Activated naive CD4-positive, alpha-beta T cell treated with anti-CD3 and anti-CD28 coated beads for 36 hours (primary cell): ENCODE measurements around the gene KSR2. TPM values are rescaled to one million over a fixed set of nuclear protein-coding genes. Genes with fewer than 3 reads are reported as not detected.
"Not testable (repeated sequence)": the region's sequence is repeated elsewhere in the genome, so short reads cannot be mapped to it uniquely, and the experiment has no call there.

Source experiments
- CTCF ChIA-PET: fragments of 350-600 bp; sonication (Branson Sonifier 250); formaldehyde crosslinking; loops from one replicate; lab custom pipeline; 2021; ENCODE audit warnings: antibody characterized with exemption; lab: Charles Lee
- DNase-seq: peaks from one replicate; pipeline ENCODE4 v3.0.0-alpha.2; 2020
- H3K27ac Mint-ChIP-seq: one replicate; pipeline ENCODE4 v1.8.0; 2021; ENCODE audit warnings: mild to moderate bottlenecking, mixed read lengths
- H3K27me3 Mint-ChIP-seq: one replicate; pipeline ENCODE4 v1.8.0; 2021; ENCODE audit warnings: low read depth, mixed read lengths
- H3K36me3 Mint-ChIP-seq: one replicate; pipeline ENCODE4 v1.8.0; 2021; ENCODE audit warnings: low read depth, mixed read lengths
- H3K4me1 Mint-ChIP-seq: one replicate; pipeline ENCODE4 v1.8.0; 2021; ENCODE audit warnings: low read depth, mixed read lengths
- H3K4me3 Mint-ChIP-seq: one replicate; pipeline ENCODE4 v1.8.0; 2021; ENCODE audit warnings: mild to moderate bottlenecking, moderate library complexity, mixed read lengths
- H3K9me3 Mint-ChIP-seq: one replicate; pipeline ENCODE4 v1.8.0; 2021; ENCODE audit warnings: mixed read lengths
- intact Hi-C: fragments of 100-400 bp; cut with micrococcal nuclease; formaldehyde crosslinking; loops from one replicate; pipeline ENCODE4 v1.15.1; 2023
- total RNA-seq, 2 experiments: library from RNA; stranded (reverse); gene quantifications; one replicate each; pipeline ENCODE4 v1.2.3, GENCODE V29; 2021

Gene KSR2
- total RNA-seq, 2 experiments from 2014 or later, result 0.05 TPM; not detected in 1

- Mint-ChIP-seq H3K4me1 (no peaks in the 10 kb centered on the region), H3K9me3 (no peaks in the 10 kb centered on the region), H3K27ac (no peak overlapping the region), H3K4me3 (no peak overlapping the region), H3K27me3 (peaks cover 18% of the 10 kb centered on the region), H3K36me3 (no peaks in the 10 kb centered on the region)
- intact Hi-C loops, result no loop called here
- CTCF ChIA-PET, result interaction anchor here (1.0 kb wide), 1 partner anchor 26 kb away, joined by 3 read pairs; no protein-coding TSS in a partner anchor
- DNase-seq, result no peak
Measured at GRCh38 chr12:117882603-117883184, 86.1 kb downstream of the KSR2 start.

- Mint-ChIP-seq H3K4me3 (no peak overlapping the region), H3K27me3 (peaks cover 18% of the 10 kb centered on the region), H3K27ac (no peak overlapping the region), H3K36me3 (no peaks in the 10 kb centered on the region), H3K9me3 (no peaks in the 10 kb centered on the region), H3K4me1 (no peaks in the 10 kb centered on the region)
- CTCF ChIA-PET, result interaction anchor here (1.9 kb wide), 1 partner anchor 25 kb away, joined by 5 read pairs; no protein-coding TSS in a partner anchor
- DNase-seq, result no peak
- intact Hi-C loops, result no loop called here
Measured at GRCh38 chr12:117882181-117882580, 86.6 kb downstream of the KSR2 start.

DNA sequence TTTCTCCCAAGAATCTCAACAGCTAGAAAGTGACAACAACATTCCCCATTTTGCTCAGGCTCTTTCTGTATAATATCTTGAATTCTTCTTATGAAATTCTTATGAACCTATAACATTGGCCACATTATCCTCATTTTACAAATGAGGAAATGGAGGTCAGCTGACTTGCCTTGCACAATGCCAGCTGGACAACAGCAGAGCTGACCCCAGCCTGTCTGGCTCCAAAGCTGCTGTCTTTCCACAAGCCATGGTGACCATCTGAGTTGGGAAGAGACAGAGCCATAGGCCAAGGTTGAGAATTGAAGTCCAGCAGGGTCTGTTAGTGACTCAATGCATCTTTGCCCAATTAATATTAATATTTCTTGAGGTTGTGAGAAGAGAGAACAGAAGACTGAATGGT, 87.3 kb downstream of the KSR2 start:
- Mint-ChIP-seq H3K36me3 (no peaks in the 10 kb centered on the region), H3K4me1 (no peaks in the 10 kb centered on the region), H3K27ac (no peak overlapping the region), H3K9me3 (no peaks in the 10 kb centered on the region), H3K4me3 (no peak overlapping the region), H3K27me3 (peaks cover 21% of the 10 kb centered on the region)
- CTCF ChIA-PET, result interaction anchor here (1.9 kb wide), 1 partner anchor 24 kb away, joined by 5 read pairs; no protein-coding TSS in a partner anchor
- intact Hi-C loops, result no loop called here
- no peak for DNase-seq

DNA sequence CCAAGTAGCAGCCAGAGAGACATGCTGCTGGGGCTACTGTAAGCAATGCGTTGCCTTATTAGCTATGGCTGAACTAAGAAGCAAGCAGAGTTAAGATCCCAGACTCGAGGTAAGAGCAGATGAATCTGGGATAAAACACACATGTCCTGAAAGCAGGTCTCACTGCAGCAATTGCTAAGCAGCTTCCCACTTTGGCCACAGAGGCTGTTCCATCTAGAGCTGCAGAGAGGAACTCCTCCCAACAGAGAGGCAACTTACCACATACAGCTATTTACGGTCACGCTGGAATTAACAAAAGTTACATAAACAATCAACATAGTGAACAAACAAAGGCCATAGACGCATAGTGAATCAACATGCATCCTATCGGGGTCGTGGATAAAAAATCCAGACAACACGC, 90.2 kb downstream of the KSR2 start:
- CTCF ChIA-PET, result interaction anchor here (1.5 kb wide), 1 partner anchor 41 kb away, joined by 4 read pairs; no protein-coding TSS in a partner anchor
- no peak for DNase-seq
- Mint-ChIP-seq H3K36me3 (no peaks in the 10 kb centered on the region), H3K4me3 (no peak overlapping the region), H3K27ac (no peak overlapping the region), H3K9me3 (no peaks in the 10 kb centered on the region), H3K4me1 (peaks cover 8% of the 10 kb centered on the region), H3K27me3 (peaks cover 27% of the 10 kb centered on the region)
- intact Hi-C loops, result loop anchor here (10.0 kb wide), 1 partner anchor 256 kb away; the partner anchor contains the start of gene PEBP1

DNA sequence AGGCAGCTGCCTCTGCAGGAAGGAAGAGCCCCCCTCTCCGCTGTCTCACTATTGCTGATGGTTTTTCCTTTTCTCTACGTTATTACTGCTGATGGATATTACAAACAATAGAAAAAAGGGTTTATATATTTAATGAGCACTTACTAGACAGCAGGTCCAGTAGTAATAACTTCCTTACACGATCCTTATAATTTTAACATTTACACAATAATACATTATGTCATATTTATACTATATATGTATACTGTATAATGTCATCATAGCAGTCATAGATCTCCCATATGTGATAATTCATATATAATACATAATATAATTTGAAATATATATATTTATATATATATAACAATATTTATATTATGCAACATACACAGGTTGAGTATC, 92.4 kb downstream of the KSR2 start:
- no peak for DNase-seq
- CTCF ChIA-PET, result interaction anchor here (0.6 to 1.9 kb wide), 2 partner anchors 19 to 141 kb away, joined by 6 to 7 read pairs; no protein-coding TSS in a partner anchor
- intact Hi-C loops, result loop anchor here (10.0 kb wide), 1 partner anchor 258 kb away; the partner anchor contains the start of gene PEBP1
- peaks cover 8% of the 10 kb centered on the region for H3K4me1 Mint-ChIP-seq
- no peak overlapping the region for H3K27ac Mint-ChIP-seq
- H3K9me3 Mint-ChIP-seq, result no peaks in the 10 kb centered on the region
- H3K4me3 Mint-ChIP-seq, result no peak overlapping the region
- H3K36me3 Mint-ChIP-seq, result no peaks in the 10 kb centered on the region
- peaks cover 19% of the 10 kb centered on the region for H3K27me3 Mint-ChIP-seq

DNA sequence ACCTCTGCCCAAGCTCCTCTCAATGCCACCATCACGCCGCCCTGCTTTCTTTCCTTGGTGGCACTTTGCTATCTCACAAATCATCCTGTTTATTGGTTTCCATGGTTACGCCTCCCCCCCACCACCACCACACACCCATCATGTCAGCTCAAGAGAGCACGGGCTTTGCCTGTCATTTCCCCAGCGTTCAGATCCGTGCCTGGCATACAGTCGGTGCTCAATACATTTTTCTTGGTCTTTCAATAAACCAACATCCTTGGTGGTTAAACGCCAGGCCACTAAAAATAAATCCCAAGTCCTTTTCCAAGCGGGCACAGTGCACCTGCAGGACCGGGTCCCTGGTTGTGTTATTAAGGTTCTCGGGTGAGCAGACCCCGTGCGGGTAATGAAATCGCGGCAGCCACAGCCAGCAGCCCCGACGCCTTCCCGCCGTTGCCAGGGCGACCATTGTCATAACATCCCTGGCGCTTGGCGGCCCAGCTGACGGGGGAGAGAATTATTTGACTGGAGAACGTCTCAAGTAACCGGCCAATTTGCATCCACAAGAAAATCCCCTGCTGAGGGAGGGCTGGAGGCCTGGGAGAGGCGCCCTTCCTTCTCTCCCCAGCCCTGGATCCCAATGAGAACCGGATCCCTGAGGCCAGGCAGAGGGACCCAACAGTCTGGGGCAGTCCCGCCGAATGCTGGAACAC, 92.9 kb downstream of the KSR2 start:
- H3K9me3 Mint-ChIP-seq, result no peaks in the 10 kb centered on the region
- peaks cover 8% of the 10 kb centered on the region for H3K4me1 Mint-ChIP-seq
- DNase-seq, result peak; percentile 49
- peaks cover 19% of the 10 kb centered on the region for H3K27me3 Mint-ChIP-seq
- no peak overlapping the region for H3K27ac Mint-ChIP-seq
- intact Hi-C loops, result loop anchor here (1.0 to 10.0 kb wide), 5 partner anchors 159 to 497 kb away; partner anchors contain the start of gene PEBP1
- H3K36me3 Mint-ChIP-seq, result no peaks in the 10 kb centered on the region
- CTCF ChIA-PET, result interaction anchor here (0.6 to 3.2 kb wide), 17 partner anchors 17 to 501 kb away, joined by 3 to 28 read pairs (median 6); partner anchors contain the start of genes PEBP1 and SUDS3
- no peak overlapping the region for H3K4me3 Mint-ChIP-seq

DNA sequence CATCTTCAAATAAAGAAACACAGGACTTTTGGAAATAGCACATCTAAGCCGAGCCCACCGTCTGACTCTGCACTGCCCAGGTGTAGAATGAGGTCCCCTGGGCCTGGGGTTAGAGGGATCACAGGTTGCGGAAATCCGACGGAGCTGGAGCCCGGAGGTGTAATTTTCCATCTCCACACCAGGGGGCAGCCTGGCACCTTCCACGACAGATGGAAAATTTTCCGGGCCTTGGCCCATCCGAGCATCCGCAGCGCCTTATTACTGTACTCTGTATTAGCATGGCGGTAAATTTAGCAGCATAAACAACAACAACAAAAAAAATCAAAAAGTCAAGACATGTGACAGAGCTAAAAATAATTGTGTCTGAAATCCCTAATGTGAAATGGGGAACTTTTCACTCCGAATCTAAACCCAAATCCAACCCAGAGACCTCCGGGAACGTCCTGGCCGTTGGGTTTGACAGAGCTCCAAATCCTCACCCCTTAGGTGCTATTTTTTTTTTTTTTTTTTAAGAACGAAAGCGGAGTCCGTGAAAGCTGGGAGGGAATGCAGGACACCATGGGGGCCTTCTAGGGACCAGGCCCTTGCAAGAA, 93.9 kb downstream of the KSR2 start:
- no peak overlapping the region for H3K27ac Mint-ChIP-seq
- no peak overlapping the region for H3K4me3 Mint-ChIP-seq
- peak; percentile 81 for DNase-seq
- no peaks in the 10 kb centered on the region for H3K9me3 Mint-ChIP-seq
- peaks cover 19% of the 10 kb centered on the region for H3K27me3 Mint-ChIP-seq
- CTCF ChIA-PET, result interaction anchor here (0.6 to 3.2 kb wide), 27 partner anchors 16 to 612 kb away, joined by 3 to 28 read pairs (median 4); partner anchors contain the start of genes PEBP1 and SUDS3
- H3K36me3 Mint-ChIP-seq, result no peaks in the 10 kb centered on the region
- H3K4me1 Mint-ChIP-seq, result peaks cover 8% of the 10 kb centered on the region
- intact Hi-C loops, result loop anchor here (1.0 to 10.0 kb wide), 5 partner anchors 160 to 498 kb away; partner anchors contain the start of gene PEBP1

GRCh38 chr12:117874198-117874597, 94.6 kb downstream of the KSR2 start:
- H3K9me3 Mint-ChIP-seq, H3K4me1 Mint-ChIP-seq, H3K4me3 Mint-ChIP-seq, DNase-seq, H3K27ac Mint-ChIP-seq, H3K36me3 Mint-ChIP-seq: not testable (repeated sequence)
- intact Hi-C loops, result loop anchor here (2.0 to 10.0 kb wide), 2 partner anchors 229 to 261 kb away; partner anchors contain the start of gene PEBP1
- peaks cover 19% of the 10 kb centered on the region for H3K27me3 Mint-ChIP-seq
- CTCF ChIA-PET, result interaction anchor here (0.6 to 3.2 kb wide), 16 partner anchors 17 to 502 kb away, joined by 3 to 28 read pairs (median 4); partner anchors contain the start of gene SUDS3

DNA sequence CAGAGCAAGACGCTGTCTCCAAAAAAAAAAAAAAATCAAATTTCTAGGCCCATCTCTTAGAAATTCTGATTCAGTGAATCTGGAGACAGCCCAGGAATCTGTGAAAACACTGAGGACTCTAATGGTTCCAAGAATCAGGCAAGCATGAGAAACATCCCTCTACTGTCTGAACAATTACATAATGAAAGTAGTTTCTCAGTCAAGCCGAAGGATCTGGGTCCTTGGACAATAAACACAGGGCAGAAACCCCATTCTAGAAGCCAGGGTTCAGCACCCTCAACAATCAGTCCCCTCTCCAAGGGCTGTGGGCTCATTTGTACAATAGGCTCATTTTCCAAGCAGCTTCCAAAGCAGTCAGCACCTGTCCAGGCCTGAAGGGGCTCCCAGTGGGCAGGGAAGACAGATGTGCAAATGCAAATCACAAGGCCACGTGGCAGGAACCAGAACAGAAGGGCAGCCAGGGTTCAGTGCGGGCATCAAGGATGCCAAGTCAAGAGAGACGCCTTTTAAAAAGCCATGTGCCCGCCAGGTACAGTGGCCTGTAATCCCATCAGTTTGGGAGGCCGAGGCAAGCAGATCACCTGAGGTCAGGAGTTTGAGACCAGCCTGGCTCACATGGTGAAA, 96.1 kb downstream of the KSR2 start:
- no peak overlapping the region for H3K27ac Mint-ChIP-seq
- intact Hi-C loops, result loop anchor here (10.0 kb wide), 1 partner anchor 262 kb away; the partner anchor contains the start of gene PEBP1
- H3K4me3 Mint-ChIP-seq, result no peak overlapping the region
- CTCF ChIA-PET, result interaction anchor here (3.2 kb wide), 1 partner anchor 23 kb away, joined by 12 read pairs; no protein-coding TSS in a partner anchor
- H3K36me3 Mint-ChIP-seq, result no peaks in the 10 kb centered on the region
- H3K27me3 Mint-ChIP-seq, result peaks cover 15% of the 10 kb centered on the region
- H3K4me1 Mint-ChIP-seq, result peaks cover 8% of the 10 kb centered on the region
- no peak for DNase-seq
- no peaks in the 10 kb centered on the region for H3K9me3 Mint-ChIP-seq

GRCh38 chr12:117869551-117869950, 99.2 kb downstream of the KSR2 start:
- no peaks in the 10 kb centered on the region for H3K36me3 Mint-ChIP-seq
- intact Hi-C loops, result no loop called here
- no peaks in the 10 kb centered on the region for H3K4me1 Mint-ChIP-seq
- H3K27me3 Mint-ChIP-seq, result no peaks in the 10 kb centered on the region
- H3K27ac Mint-ChIP-seq, result no peak overlapping the region
- CTCF ChIA-PET, result interaction anchor here (2.0 kb wide), 1 partner anchor 20 kb away, joined by 5 read pairs; no protein-coding TSS in a partner anchor
- no peaks in the 10 kb centered on the region for H3K9me3 Mint-ChIP-seq
- no peak overlapping the region for H3K4me3 Mint-ChIP-seq
- DNase-seq, result no peak

GRCh38 chr12:117867348-117867747, 101.4 kb downstream of the KSR2 start:
- Mint-ChIP-seq H3K27me3 (peaks cover 2% of the 10 kb centered on the region), H3K4me3 (no peak overlapping the region), H3K27ac (no peak overlapping the region), H3K9me3 (no peaks in the 10 kb centered on the region), H3K36me3 (no peaks in the 10 kb centered on the region), H3K4me1 (no peaks in the 10 kb centered on the region)
- intact Hi-C loops, result no loop called here
- no peak for DNase-seq
- CTCF ChIA-PET, result no interaction called here
